Smooth muscle cell (in vitro differentiated cells): ENCODE measurements around the gene STK31. TPM values are rescaled to one million over a fixed set of nuclear protein-coding genes. Genes with fewer than 3 reads are reported as not detected.
"Not testable (repeated sequence)": the region's sequence is repeated elsewhere in the genome, so short reads cannot be mapped to it uniquely, and the experiment has no call there.

Experiments used
- DNase-seq: peaks from one replicate; lab custom pipeline; 2025; ENCODE audit not compliant: unreplicated experiment; lab: John Stamatoyannopoulos, UW
- H2AFZ ChIP-seq: fragments of 200-600 bp; sonication (generic); 2 replicates; pipeline ENCODE4 v1.6.0; 2016; ENCODE audit warnings: antibody characterized with exemption, low read depth, mild to moderate bottlenecking
- H3F3A ChIP-seq: fragments of 200-600 bp; sonication (generic); 2 replicates; pipeline ENCODE4 v1.6.0; 2017; ENCODE audit warnings: antibody characterized with exemption, low read depth
- H3K27ac ChIP-seq: fragments of 200-600 bp; sonication (generic); 2 replicates; pipeline ENCODE4 v1.5.1; 2016; ENCODE audit warnings: low read depth, mild to moderate bottlenecking
- H3K27me3 ChIP-seq: fragments of 200-600 bp; sonication (generic); 2 replicates; pipeline ENCODE4 v1.6.1; 2016; ENCODE audit warnings: low read depth, mild to moderate bottlenecking
- H3K36me3 ChIP-seq: fragments of 200-600 bp; sonication (generic); 2 replicates; pipeline ENCODE4 v1.5.1; 2016; ENCODE audit warnings: low read depth
- H3K4me1 ChIP-seq: fragments of 200-600 bp; sonication (generic); 2 replicates; pipeline ENCODE4 v1.5.1; 2016; ENCODE audit warnings: low read depth
- H3K4me2 ChIP-seq: fragments of 200-600 bp; sonication (generic); 2 replicates; pipeline ENCODE4 v1.6.0; 2016; ENCODE audit warnings: mild to moderate bottlenecking
- H3K4me3 ChIP-seq: fragments of 200-600 bp; sonication (generic); 2 replicates; pipeline ENCODE4 v1.5.1; 2016; ENCODE audit warnings: mild to moderate bottlenecking
- H3K79me2 ChIP-seq: fragments of 200-600 bp; sonication (generic); 2 replicates; pipeline ENCODE4 v1.6.0; 2016; ENCODE audit warnings: low read depth, mild to moderate bottlenecking
- H3K9ac ChIP-seq: fragments of 200-600 bp; sonication (generic); 2 replicates; pipeline ENCODE4 v1.6.0; 2016; ENCODE audit warnings: low read depth
- H3K9me3 ChIP-seq: fragments of 200-600 bp; sonication (generic); replicated peaks from 2 replicates; pipeline ENCODE4 v1.5.1; 2016; ENCODE audit warnings: low read depth
- H4K20me1 ChIP-seq: fragments of 200-600 bp; sonication (generic); 2 replicates; pipeline ENCODE4 v1.6.0; 2016; ENCODE audit warnings: low read depth
- CTCF ChIP-seq: fragments of 200-600 bp; sonication (generic); IDR thresholded peaks from 2 replicates; pipeline ENCODE4 v1.5.1; 2017; ENCODE audit warnings: borderline replicate concordance, mild to moderate bottlenecking, antibody characterized with exemption; ENCODE audit not compliant: insufficient read depth, poor library complexity, severe bottlenecking
- WGBS: methylation state at CpG from one replicate; pipeline ENCODE4 v1.1.7; 2016; ENCODE audit warnings: low lambda C conversion rate; 5-methylcytosine and 5-hydroxymethylcytosine counted together
- polyA plus RNA-seq: library from polyadenylated mRNA; unstranded; fragments of >200 nt; fragmentation: Nextera tagmentation; extraction: Ambion mirVana; gene quantifications from 2 replicates; pipeline ENCODE4 v1.2.1, GENCODE V29; 2016
- total RNA-seq: library from RNA; depleted of rRNA; stranded (reverse); fragments of >200 nt; gene quantifications from 2 replicates; pipeline ENCODE4 v1.2.3, GENCODE V29; 2014

STK31 gene
- total and polyA plus RNA-seq, 2 experiments from 2014 or later = not detected

GRCh38 chr7:23873306-23873705 is 163.3 kb downstream of the STK31 start:
- Histone ChIP-seq H3K27me3 (no peaks in the 10 kb centered on the region), H3F3A (no peaks in the 10 kb centered on the region), H3K4me1 (no peaks in the 10 kb centered on the region), H4K20me1 (no peaks in the 10 kb centered on the region), H3K36me3 (no peaks in the 10 kb centered on the region), H3K79me2 (no peaks in the 10 kb centered on the region), H3K9ac (no peak overlapping the region), H3K9me3 (no peaks in the 10 kb centered on the region), H2AFZ (no peak overlapping the region), H3K4me2 (no peak overlapping the region), H3K4me3 (no peak overlapping the region), H3K27ac (no peak overlapping the region)
- no peak for TF ChIP-seq CTCF
- 72% methylated on average over 1 of the region's 1 CpG for WGBS
- no peak for DNase-seq

GRCh38 chr7:23876526-23876925 is 166.5 kb downstream of the STK31 start:
- DNase-seq, H3K9me3 ChIP-seq, H3K27ac ChIP-seq, H3K79me2 ChIP-seq, H3K4me1 ChIP-seq, H3K9ac ChIP-seq, H3K4me3 ChIP-seq, H3F3A ChIP-seq, H3K4me2 ChIP-seq, H3K36me3 ChIP-seq, H4K20me1 ChIP-seq, H2AFZ ChIP-seq, H3K27me3 ChIP-seq: not testable (repeated sequence)
- 97% methylated on average over 3 of the region's 3 CpGs for WGBS

Other genes with a start within 250 kb of the STK31 start
- gene IGF2BP3, start 239.7 kb upstream of the STK31 start, total RNA-seq = 28.1 and 35.2 TPM in 2 replicates
- gene IGF2BP3, start 239.7 kb upstream of the STK31 start, polyA plus RNA-seq = 7.9 and 9.7 TPM in 2 replicates
- gene TRA2A, start 178.2 kb upstream of the STK31 start, total RNA-seq = 77.0 and 89.0 TPM in 2 replicates
- gene TRA2A, start 178.2 kb upstream of the STK31 start, polyA plus RNA-seq = 43.0 and 43.9 TPM in 2 replicates
- gene CCDC126, start 112.8 kb upstream of the STK31 start, total RNA-seq = 19.4 and 23.2 TPM in 2 replicates
- gene CCDC126, start 112.8 kb upstream of the STK31 start, polyA plus RNA-seq = 8.5 and 9.5 TPM in 2 replicates
- gene FAM221A, start 30.0 kb upstream of the STK31 start, total RNA-seq = 3.0 and 4.2 TPM in 2 replicates
- gene FAM221A, start 30.0 kb upstream of the STK31 start, polyA plus RNA-seq = 0.78 and 1.4 TPM in 2 replicates